K562 (cell line): ENCODE results near the gene IPO8. TPM values are rescaled to one million over a fixed set of nuclear protein-coding genes. Genes with fewer than 3 reads are reported as not detected.

Experiments used
- ATAC-seq: fragments of 200-7000 bp; cut with Tn5 transposase; 3 replicates; pipeline ENCODE4 v1.9.1; 2020; ENCODE audit warnings: moderate library complexity
- BruUV-seq: library from RNA; stranded (reverse); fragments of 400-500 nt; replicated peaks from 2 replicates; lab custom pipeline; 2021; lab: Mats Ljungman, UMichigan
- CTCF ChIA-PET: fragments of 300-600 bp; formaldehyde crosslinking; extraction: SDS; loops from one replicate; lab custom pipeline; 2021; ENCODE audit warnings: low intra/inter-chr PET ratio; lab: Yijun Ruan, JAX
- POLR2A ChIA-PET: fragments of 300-600, 350-650 bp; sonication (Branson Sonifier 250); formaldehyde crosslinking; extraction: SDS; loops from one replicate; lab custom pipeline; 2021; ENCODE audit warnings: antibody characterized with exemption, inconsistent platforms; lab: Yijun Ruan, JAX
- DNase-seq, 4 experiments: peaks; one replicate each; pipeline versions ENCODE4 v3.0.0 to v3.0.0-alpha.2; 2011 to 2018; ENCODE audit warnings: low spot score in 3 of 4, mixed read lengths in 3 of 4; ENCODE audit errors: extremely low read depth in 1 of 4
- FAIRE-seq: peaks from 2 replicates; lab custom pipeline; 2011; peaks lifted over from hg19 to GRCh38; lab: Jason Lieb, UNC
- H2AFZ ChIP-seq: 2 replicates; pipeline ENCODE4 v1.6.0; 2011; ENCODE audit warnings: low read depth, low read length, control low read depth, inconsistent platforms
- H3K27ac ChIP-seq: fragments of 200-600 bp; 3 replicates; pipeline ENCODE4 v1.8.0; 2011; ENCODE audit warnings: low read depth, mild to moderate bottlenecking, control low read depth, inconsistent platforms, low read length, moderate library complexity, mixed read lengths; ENCODE audit errors: extremely low read depth
- H3K27me3 ChIP-seq, 2 experiments: fragments of 300-600 bp in 1 of 2; 2 replicates in 1 of 2; 3 replicates in 1 of 2; pipeline versions ENCODE4 v1.6.0 to v1.8.0; 2011; ENCODE audit warnings: inconsistent platforms in 2 of 2, low read length in 2 of 2, mild to moderate bottlenecking in 1 of 2, mixed read lengths in 1 of 2, moderate library complexity in 1 of 2; ENCODE audit not compliant: control insufficient read depth in 2 of 2, insufficient read depth in 2 of 2
- H3K36me3 ChIP-seq: fragments of 300-600 bp; 3 replicates; pipeline ENCODE4 v1.8.0; 2011; ENCODE audit warnings: mild to moderate bottlenecking, low read length, inconsistent platforms; ENCODE audit not compliant: control insufficient read depth, insufficient read depth
- H3K4me1 ChIP-seq, 2 experiments: fragments of 200-600 bp in 1 of 2; replicated peaks in 1 of 2; 2 replicates in 1 of 2; 3 replicates in 1 of 2; pipeline versions ENCODE4 v1.5.1 to v1.8.0; 2011; ENCODE audit warnings: inconsistent platforms in 2 of 2, low read length in 2 of 2, mild to moderate bottlenecking in 1 of 2, mixed read lengths in 1 of 2, moderate library complexity in 1 of 2; ENCODE audit not compliant: control insufficient read depth in 2 of 2, insufficient read depth in 2 of 2
- H3K4me2 ChIP-seq: 2 replicates; pipeline ENCODE4 v1.6.1; 2011; ENCODE audit warnings: low read length, control low read depth, inconsistent platforms, mixed read lengths; ENCODE audit not compliant: insufficient read depth
- H3K4me3 ChIP-seq: fragments of 200-600 bp; sonication (generic), shearing (Covaris generic); 2 replicates; pipeline ENCODE4 v1.5.1; 2016; ENCODE audit warnings: control low read depth, inconsistent platforms
- H3K79me2 ChIP-seq: fragments of 200-600 bp; 3 replicates; pipeline ENCODE4 v1.8.0; 2011; ENCODE audit warnings: low read length, inconsistent platforms; ENCODE audit not compliant: control insufficient read depth, insufficient read depth
- H3K9ac ChIP-seq, 2 experiments: 2 replicates each; pipeline versions ENCODE4 v1.6.0 to v1.6.1; 2011; ENCODE audit warnings: low read depth in 2 of 2, low read length in 2 of 2, control low read depth in 1 of 2, inconsistent platforms in 1 of 2, mild to moderate bottlenecking in 1 of 2, mixed read lengths in 1 of 2; ENCODE audit not compliant: insufficient read depth in 1 of 2
- H3K9me1 ChIP-seq: one replicate; pipeline ENCODE4 v1.6.0; 2011; ENCODE audit warnings: inconsistent platforms, mild to moderate bottlenecking, low read length, moderate library complexity; ENCODE audit not compliant: control insufficient read depth, insufficient read depth
- H3K9me3 ChIP-seq: replicated peaks from 2 replicates; pipeline ENCODE4 v1.5.1; 2011; ENCODE audit warnings: low read depth, low read length, inconsistent platforms; ENCODE audit not compliant: control insufficient read depth, insufficient read depth
- H4K20me1 ChIP-seq: replicated peaks from 2 replicates; pipeline ENCODE4 v1.6.1; 2011; ENCODE audit warnings: low read length, inconsistent platforms, mixed read lengths; ENCODE audit not compliant: control insufficient read depth, insufficient read depth
- BRD4 ChIP-seq: fragments of 200-600 bp; sonication (generic); IDR thresholded peaks from 2 replicates; pipeline ENCODE4 v1.6.1; 2017; ENCODE audit warnings: inconsistent platforms
- CREM ChIP-seq: IDR thresholded peaks from 2 replicates; pipeline ENCODE4 v1.6.1; 2014; ENCODE audit warnings: antibody characterized with exemption, low read depth
- EWSR1 ChIP-seq: fragments of 450-650 bp; IDR thresholded peaks from 2 replicates; pipeline ENCODE4 v1.6.1; 2018; ENCODE audit warnings: borderline replicate concordance, mild to moderate bottlenecking, low read depth, moderate library complexity; ENCODE audit not compliant: partially characterized antibody
- FOXK1 ChIP-seq: sonication (generic); formaldehyde crosslinking; IDR thresholded peaks from 2 replicates; pipeline ENCODE4 v1.8.0; 2022; ENCODE audit warnings: missing genetic modification reagents, mild to moderate bottlenecking, borderline replicate concordance
- GATA2 ChIP-seq: sonication (generic); formaldehyde crosslinking; IDR thresholded peaks from 2 replicates; pipeline ENCODE4 v1.4.0; 2020; ENCODE audit warnings: mild to moderate bottlenecking, missing genetic modification reagents
- HSF4 ChIP-seq: fragments of 250-450 bp; sonication (Bioruptor Pico); IDR thresholded peaks from 2 replicates; pipeline ENCODE4 v2.1.2; 2022; ENCODE audit warnings: mild to moderate bottlenecking, moderate library complexity, borderline replicate concordance
- L3MBTL2 ChIP-seq: fragments of 450-650 bp; IDR thresholded peaks from 2 replicates; pipeline ENCODE4 v1.6.1; 2016; ENCODE audit warnings: mild to moderate bottlenecking, moderate library complexity
- MEIS2 ChIP-seq: fragments of 450-650 bp; IDR thresholded peaks from 2 replicates; pipeline ENCODE4 v1.6.1; 2014; ENCODE audit warnings: mild to moderate bottlenecking; ENCODE audit not compliant: partially characterized antibody
- NKRF ChIP-seq: fragments of 450-650 bp; IDR thresholded peaks from 2 replicates; pipeline ENCODE4 v1.6.1; 2016; ENCODE audit warnings: borderline replicate concordance
- SMARCB1 ChIP-seq: IDR thresholded peaks from 2 replicates; pipeline ENCODE4 v1.6.1; 2011; ENCODE audit warnings: improper control_type of control experiment, low read depth; ENCODE audit not compliant: insufficient read length
- ZKSCAN1 ChIP-seq: fragments of 150-350 bp; IDR thresholded peaks from 2 replicates; pipeline ENCODE4 v1.6.1; 2016; ENCODE audit warnings: low read depth, low read length
- WGBS: fragments of 100-300 bp; shearing (Covaris generic); methylation state at CpG from one replicate; pipeline ENCODE4 v1.1.6; 2016; ENCODE audit warnings: low coverage, mixed read lengths; ENCODE audit not compliant: insufficient coverage; ENCODE audit errors: missing lambda C conversion rate; 5-methylcytosine and 5-hydroxymethylcytosine counted together
- in situ Hi-C: fragments of 300-500 bp; cut with MboI; formaldehyde crosslinking; loops from 4 replicates; pipeline ENCODE4 v1.15.0; 2018; ENCODE audit warnings: inconsistent platforms, mixed read lengths
- intact Hi-C: fragments of 100-400 bp; cut with micrococcal nuclease; formaldehyde crosslinking; loops from 2 replicates; pipeline ENCODE4 v1.14.2; 2022
- polyA plus RNA-seq, 8 experiments: library from polyadenylated mRNA; depleted of rRNA in 4 of 8; stranded (reverse) in 5 of 8; unstranded in 3 of 8; fragments of >200 nt; fragmentation: Nextera tagmentation in 2 of 8; fragmentation: Illumina TruSeq in 1 of 8; extraction: Ambion mirVana in 2 of 8; extraction: Trizol in 1 of 8; gene quantifications; 2 replicates each; pipeline versions ENCODE4 v1.2.1 to v1.2.3, GENCODE V29; 2011 to 2014; ENCODE audit warnings: inconsistent platforms in 1 of 8, missing spikeins in 1 of 8
- total RNA-seq, 7 experiments: library from RNA; depleted of rRNA in 6 of 7; stranded (reverse); fragments of >200 nt in 6 of 7; fragmentation: Illumina TruSeq in 2 of 7; extraction: Trizol in 2 of 7; gene quantifications; 2 replicates each; pipeline versions ENCODE4 v1.2.1 to v1.2.3, GENCODE V29; 2011 to 2021; ENCODE audit warnings: low replicate concordance in 1 of 7
- TF ChIP-seq, protein P1 (sequence below): sonication (generic); IDR thresholded peaks from 2 replicates; pipeline ENCODE4 v1.6.1; 2016
- TF ChIP-seq, protein P2 (sequence below): fragments of 450-650 bp; formaldehyde crosslinking; IDR thresholded peaks from 2 replicates; pipeline ENCODE4 v1.4.0; 2020; ENCODE audit warnings: mild to moderate bottlenecking, moderate library complexity
- TF ChIP-seq, protein P3 (sequence below): fragments of 450-650 bp; formaldehyde crosslinking; IDR thresholded peaks from 2 replicates; pipeline ENCODE4 v1.4.0; 2020; ENCODE audit warnings: mild to moderate bottlenecking, mixed read lengths

Gene IPO8
- total and polyA plus RNA-seq, 9 of the 15 experiments (the other 6 are each of a cell fraction or from before 2014, with no cell fraction given) = 6.5 to 39.6 (median 24.7) TPM

DNA sequence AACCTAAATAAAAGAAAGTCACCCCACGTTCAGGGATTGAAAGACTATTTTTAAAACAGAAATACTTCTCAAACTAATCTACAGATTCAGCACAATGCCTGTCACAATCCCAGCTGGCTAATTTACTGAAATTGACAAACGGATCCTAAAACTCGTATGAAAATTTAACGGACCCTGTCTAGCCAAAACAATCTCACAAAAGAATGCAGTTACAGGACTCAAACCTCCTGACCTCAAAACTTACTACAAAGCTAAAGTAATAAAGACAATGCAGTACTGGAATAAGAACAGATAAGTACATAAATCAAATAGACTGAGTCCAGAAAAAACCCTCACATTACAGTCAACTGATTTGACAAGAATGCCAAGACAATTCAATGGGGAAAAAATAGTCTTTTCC is 48.8 kb downstream of the IPO8 start:
- in situ Hi-C loops (no loop called here), intact Hi-C loops (no loop called here)
- ChIA-PET POLR2A (no interaction called here), CTCF (no interaction called here)
- Histone ChIP-seq H3K36me3 (peaks cover 15% of the 10 kb centered on the region), H3K9ac (no peak overlapping the region), H3K79me2 (no peaks in the 10 kb centered on the region), H3K4me3 (no peak overlapping the region)
- BruUV-seq = no TSS peak
- TF ChIP-seq L3MBTL2 = no peak
- no peak for TF ChIP-seq NKRF
- no peak for TF ChIP-seq EWSR1
- TF ChIP-seq SMARCB1 = no peak
- TF ChIP-seq ZKSCAN1 = no peak
- TF ChIP-seq HSF4 (CRISPR knock-in tag) = no peak
- no peak for TF ChIP-seq CREM
- TF ChIP-seq, protein P1, sequence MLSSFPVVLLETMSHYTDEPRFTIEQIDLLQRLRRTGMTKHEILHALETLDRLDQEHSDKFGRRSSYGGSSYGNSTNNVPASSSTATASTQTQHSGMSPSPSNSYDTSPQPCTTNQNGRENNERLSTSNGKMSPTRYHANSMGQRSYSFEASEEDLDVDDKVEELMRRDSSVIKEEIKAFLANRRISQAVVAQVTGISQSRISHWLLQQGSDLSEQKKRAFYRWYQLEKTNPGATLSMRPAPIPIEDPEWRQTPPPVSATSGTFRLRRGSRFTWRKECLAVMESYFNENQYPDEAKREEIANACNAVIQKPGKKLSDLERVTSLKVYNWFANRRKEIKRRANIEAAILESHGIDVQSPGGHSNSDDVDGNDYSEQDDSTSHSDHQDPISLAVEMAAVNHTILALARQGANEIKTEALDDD = no peak
- TF ChIP-seq FOXK1 (CRISPR knock-in tag) = no peak
- TF ChIP-seq, protein P2, sequence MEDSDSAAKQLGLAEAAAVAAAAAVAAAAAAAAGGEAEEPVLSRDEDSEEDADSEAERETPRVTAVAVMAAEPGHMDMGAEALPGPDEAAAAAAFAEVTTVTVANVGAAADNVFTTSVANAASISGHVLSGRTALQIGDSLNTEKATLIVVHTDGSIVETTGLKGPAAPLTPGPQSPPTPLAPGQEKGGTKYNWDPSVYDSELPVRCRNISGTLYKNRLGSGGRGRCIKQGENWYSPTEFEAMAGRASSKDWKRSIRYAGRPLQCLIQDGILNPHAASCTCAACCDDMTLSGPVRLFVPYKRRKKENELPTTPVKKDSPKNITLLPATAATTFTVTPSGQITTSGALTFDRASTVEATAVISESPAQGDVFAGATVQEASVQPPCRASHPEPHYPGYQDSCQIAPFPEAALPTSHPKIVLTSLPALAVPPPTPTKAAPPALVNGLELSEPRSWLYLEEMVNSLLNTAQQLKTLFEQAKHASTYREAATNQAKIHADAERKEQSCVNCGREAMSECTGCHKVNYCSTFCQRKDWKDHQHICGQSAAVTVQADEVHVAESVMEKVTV (CRISPR knock-in tag) = no peak
- no peak for TF ChIP-seq BRD4
- TF ChIP-seq MEIS2 = no peak
- no peak for TF ChIP-seq GATA2 (CRISPR knock-in tag)
- TF ChIP-seq, protein P3, sequence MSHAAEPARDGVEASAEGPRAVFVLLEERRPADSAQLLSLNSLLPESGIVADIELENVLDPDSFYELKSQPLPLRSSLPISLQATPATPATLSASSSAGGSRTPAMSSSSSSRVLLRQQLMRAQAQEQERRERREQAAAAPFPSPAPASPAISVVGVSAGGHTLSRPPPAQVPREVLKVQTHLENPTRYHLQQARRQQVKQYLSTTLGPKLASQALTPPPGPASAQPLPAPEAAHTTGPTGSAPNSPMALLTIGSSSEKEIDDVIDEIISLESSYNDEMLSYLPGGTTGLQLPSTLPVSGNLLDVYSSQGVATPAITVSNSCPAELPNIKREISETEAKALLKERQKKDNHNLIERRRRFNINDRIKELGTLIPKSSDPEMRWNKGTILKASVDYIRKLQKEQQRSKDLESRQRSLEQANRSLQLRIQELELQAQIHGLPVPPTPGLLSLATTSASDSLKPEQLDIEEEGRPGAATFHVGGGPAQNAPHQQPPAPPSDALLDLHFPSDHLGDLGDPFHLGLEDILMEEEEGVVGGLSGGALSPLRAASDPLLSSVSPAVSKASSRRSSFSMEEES (CRISPR knock-in tag) = no peak
- TF ChIP-seq, all 486 proteins: peak for 0
- FAIRE-seq (peak; percentile 19), ATAC-seq (no peak), DNase-seq (no peak)
- Histone ChIP-seq H3K9me1 (no peaks in the 10 kb centered on the region), H3K4me1 (peaks cover 0 to 2% of the 10 kb centered on the region in 2 experiments; a peak in 2 of 5 replicates), H3K9me3 (no peaks in the 10 kb centered on the region), H4K20me1 (no peaks in the 10 kb centered on the region), H3K27me3 (no peaks in the 10 kb centered on the region), H2AFZ (no peak overlapping the region), H3K27ac (no peak overlapping the region), H3K4me2 (no peak overlapping the region)
- whole genome bisulfite sequencing = 76% methylated on average over 4 of the region's 4 CpGs
